Kidney epithelial cell (primary cell): ENCODE results near the gene ANAPC4. TPM values are rescaled to one million over a fixed set of nuclear protein-coding genes. Genes with fewer than 3 reads are reported as not detected.

Source experiments
- DNase-seq: peaks from one replicate; pipeline ENCODE4 v3.0.0-alpha.2; 2010; ENCODE audit warnings: low read depth
- H3K27me3 ChIP-seq: 2 replicates; pipeline ENCODE4 v1.6.0; 2011; ENCODE audit warnings: low read length; ENCODE audit not compliant: control insufficient read depth, insufficient read depth
- H3K36me3 ChIP-seq: 2 replicates; pipeline ENCODE4 v1.5.1; 2011; ENCODE audit warnings: low read length; ENCODE audit not compliant: control insufficient read depth, insufficient read depth
- H3K4me3 ChIP-seq: 2 replicates; pipeline ENCODE4 v1.5.1; 2011; ENCODE audit warnings: low read depth, mild to moderate bottlenecking, control low read depth, low read length
- total RNA-seq: library from RNA; depleted of rRNA; stranded (reverse); fragments of >200 nt; gene quantifications from 2 replicates; pipeline ENCODE4 v1.2.3, GENCODE V29; 2015
- TF ChIP-seq, protein P1 (sequence below): IDR thresholded peaks from 2 replicates; pipeline ENCODE4 v1.5.1; 2011; ENCODE audit warnings: mild to moderate bottlenecking, moderate library complexity, low read length, control low read depth, inconsistent platforms; ENCODE audit not compliant: insufficient read depth, poor library complexity, severe bottlenecking

ANAPC4 gene
- total RNA-seq, 1 donor from 2014 or later, result 24.9 TPM

DNA sequence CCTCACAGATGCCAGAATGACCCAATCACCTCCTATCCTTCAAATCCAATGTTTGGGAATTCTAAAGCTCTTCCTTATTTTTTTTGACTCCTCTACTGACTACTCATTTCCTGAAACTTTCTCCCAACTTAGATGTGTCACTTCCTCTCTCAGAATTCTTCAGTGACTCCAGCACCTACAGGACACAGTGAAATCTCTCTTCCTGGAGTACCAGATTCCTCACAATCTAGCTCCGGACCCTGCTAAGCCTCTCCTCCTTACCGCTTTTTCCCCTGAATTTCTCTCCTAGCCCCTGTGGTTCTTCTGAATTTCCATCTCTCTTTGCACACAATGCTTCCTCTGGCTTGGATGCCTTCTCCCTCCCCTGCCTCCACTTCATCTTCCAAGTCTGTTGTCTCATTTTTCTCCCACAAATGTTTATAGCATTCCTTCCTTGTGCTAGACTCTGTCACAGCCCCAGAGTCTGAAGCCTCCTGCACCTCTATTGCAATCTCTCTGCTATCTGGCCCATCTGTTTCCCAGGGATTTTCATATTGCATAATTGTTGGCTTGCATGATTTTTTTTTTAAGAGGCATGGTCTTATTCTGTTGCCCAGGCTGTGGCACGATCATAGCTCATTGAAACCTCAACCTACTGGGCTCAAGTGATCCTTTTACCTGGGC is 80.1 kb downstream of the ANAPC4 start:
- Histone ChIP-seq H3K36me3 (no peaks in the 10 kb centered on the region), H3K27me3 (no peaks in the 10 kb centered on the region), H3K4me3 (no peak overlapping the region)
- no peak for DNase-seq
- TF ChIP-seq, protein P1, sequence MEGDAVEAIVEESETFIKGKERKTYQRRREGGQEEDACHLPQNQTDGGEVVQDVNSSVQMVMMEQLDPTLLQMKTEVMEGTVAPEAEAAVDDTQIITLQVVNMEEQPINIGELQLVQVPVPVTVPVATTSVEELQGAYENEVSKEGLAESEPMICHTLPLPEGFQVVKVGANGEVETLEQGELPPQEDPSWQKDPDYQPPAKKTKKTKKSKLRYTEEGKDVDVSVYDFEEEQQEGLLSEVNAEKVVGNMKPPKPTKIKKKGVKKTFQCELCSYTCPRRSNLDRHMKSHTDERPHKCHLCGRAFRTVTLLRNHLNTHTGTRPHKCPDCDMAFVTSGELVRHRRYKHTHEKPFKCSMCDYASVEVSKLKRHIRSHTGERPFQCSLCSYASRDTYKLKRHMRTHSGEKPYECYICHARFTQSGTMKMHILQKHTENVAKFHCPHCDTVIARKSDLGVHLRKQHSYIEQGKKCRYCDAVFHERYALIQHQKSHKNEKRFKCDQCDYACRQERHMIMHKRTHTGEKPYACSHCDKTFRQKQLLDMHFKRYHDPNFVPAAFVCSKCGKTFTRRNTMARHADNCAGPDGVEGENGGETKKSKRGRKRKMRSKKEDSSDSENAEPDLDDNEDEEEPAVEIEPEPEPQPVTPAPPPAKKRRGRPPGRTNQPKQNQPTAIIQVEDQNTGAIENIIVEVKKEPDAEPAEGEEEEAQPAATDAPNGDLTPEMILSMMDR, result no peak

DNA sequence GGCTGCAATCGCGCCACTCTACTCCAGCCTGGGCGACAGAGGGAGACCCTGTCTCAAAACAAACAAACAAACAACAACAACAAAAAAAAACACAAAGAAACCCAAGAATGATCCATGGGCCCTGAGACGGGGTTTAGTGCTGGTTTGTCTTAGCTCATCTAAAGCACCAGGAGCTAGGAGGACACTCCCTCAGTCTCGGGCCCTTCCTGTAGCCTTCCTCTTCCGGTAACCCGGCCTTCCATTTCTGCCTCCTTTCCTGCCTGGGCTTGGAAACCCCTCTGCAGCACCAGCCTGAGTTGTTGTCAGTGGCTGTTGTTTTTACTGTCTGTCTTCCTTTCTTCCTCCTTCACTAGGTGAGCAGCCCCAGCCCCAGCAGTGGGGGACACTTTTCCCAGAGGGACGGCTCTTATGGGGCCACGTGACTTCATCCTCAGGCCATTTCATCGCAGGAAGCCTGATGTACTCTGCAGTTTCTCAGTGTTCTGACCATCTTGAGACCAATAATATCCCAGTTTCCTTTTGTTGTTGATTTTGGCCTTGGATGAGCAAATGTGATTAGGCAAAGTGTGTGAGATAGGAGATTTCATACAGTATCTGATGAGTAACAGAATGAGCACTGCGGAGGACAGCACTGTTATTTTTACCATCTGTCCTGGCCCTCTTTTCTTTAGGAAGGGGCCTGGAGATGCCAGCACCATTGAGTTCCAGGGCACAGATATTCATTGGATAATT is 90.1 kb downstream of the ANAPC4 start:
- Histone ChIP-seq H3K4me3 (no peak overlapping the region), H3K36me3 (no peaks in the 10 kb centered on the region), H3K27me3 (no peaks in the 10 kb centered on the region)
- TF ChIP-seq, protein P1, result no peak
- DNase-seq, result no peak

DNA sequence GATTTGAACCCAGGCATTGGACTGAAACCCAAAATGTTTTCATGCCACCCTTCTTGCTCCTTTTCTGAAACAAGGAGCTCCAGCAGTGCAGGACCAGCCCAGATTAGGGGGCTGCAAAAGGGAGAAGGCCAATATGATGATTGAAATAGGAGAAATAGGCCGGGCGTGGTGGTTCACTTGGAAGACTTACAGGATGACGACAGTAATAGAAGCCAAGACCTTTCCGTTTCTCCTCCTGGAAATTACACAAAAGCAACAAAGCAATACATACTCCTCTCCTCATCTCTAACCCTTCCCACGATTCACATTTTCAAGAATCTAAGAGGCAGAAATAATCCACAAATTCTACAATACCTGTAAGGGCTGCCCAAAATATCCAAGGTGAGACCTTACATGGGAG is 90.8 kb downstream of the ANAPC4 start:
- Histone ChIP-seq H3K27me3 (no peaks in the 10 kb centered on the region), H3K4me3 (no peak overlapping the region), H3K36me3 (no peaks in the 10 kb centered on the region)
- TF ChIP-seq, protein P1, result no peak
- DNase-seq, result no peak

Other genes with a start within 250 kb of the ANAPC4 start
- gene SEPSECS, start 216.8 kb upstream of the ANAPC4 start, total RNA-seq, result 4.7 and 7.5 TPM in 2 replicates
- gene PI4K2B, start 143.2 kb upstream of the ANAPC4 start, total RNA-seq, result 9.4 and 10.9 TPM in 2 replicates
- 7.0 and 9.7 TPM in 2 replicates for gene ZCCHC4, start 64.5 kb upstream of the ANAPC4 start, total RNA-seq